DMS79 (cell line): ENCODE measurements around the gene NPW.
"Not testable (repeated sequence)": the region's sequence is repeated elsewhere in the genome, so short reads cannot be mapped to it uniquely, and the experiment has no call there.

Experiments used
- DNase-seq: peaks from one replicate; lab custom pipeline; 2025; lab: John Stamatoyannopoulos, UW

NPW gene

GRCh38 chr16:2023092-2024031 is 3.8 kb downstream of the NPW start:
- peak; percentile 85 for DNase-seq

GRCh38 chr16:2024032-2024420 is 4.4 kb downstream of the NPW start:
- no peak for DNase-seq

GRCh38 chr16:2025251-2025650 is 5.7 kb downstream of the NPW start:
- DNase-seq = no peak

- no peak for DNase-seq
These were observed 6.4 kb downstream of the NPW start for GRCh38 chr16:2025878-2026460.

- DNase-seq = no peak
These were observed 7.0 kb downstream of the NPW start, which contains the start of gene NHERF2 for GRCh38 chr16:2026461-2027023. TSS of gene NHERF2 (plus strand) at chr16:2026902. CDS start at chr16:2027006, 104 bp downstream.

GRCh38 chr16:2027024-2028010 is 7.7 kb downstream of the NPW start:
- peak; percentile 19 for DNase-seq

GRCh38 chr16:2028146-2028545 is 8.6 kb downstream of the NPW start:
- DNase-seq = no peak

- no peak for DNase-seq
These were observed 9.1 kb downstream of the NPW start for GRCh38 chr16:2028620-2029220.

GRCh38 chr16:2029350-2029749 is 9.8 kb downstream of the NPW start:
- DNase-seq = no peak

GRCh38 chr16:2030036-2030435 is 10.5 kb downstream of the NPW start:
- DNase-seq = no peak

- no peak for DNase-seq
These were observed 11.5 kb downstream of the NPW start for GRCh38 chr16:2031081-2031577.

- DNase-seq = no peak
These were observed 12.9 kb downstream of the NPW start for GRCh38 chr16:2032285-2033056.

- DNase-seq = no peak
These were observed 13.7 kb downstream of the NPW start for GRCh38 chr16:2033057-2033908.

GRCh38 chr16:2033909-2034695 is 14.5 kb downstream of the NPW start:
- DNase-seq = not testable (repeated sequence)

GRCh38 chr16:2034696-2035430 is 15.3 kb downstream of the NPW start:
- DNase-seq = no peak

GRCh38 chr16:2035431-2036199 is 16.0 kb downstream of the NPW start:
- DNase-seq = no peak
